Activated T-cell treated with anti-CD3 and anti-CD28 coated beads for 1 hour (primary cell): ENCODE results near the gene SHH.

Experiments
- DNase-seq: peaks from one replicate; pipeline ENCODE4 v3.0.0-alpha.2; 2020; ENCODE audit warnings: low read depth

SHH gene

GRCh38 chr7:155811895-155812761 is at the start of gene SHH:
Gene SHH, minus strand, starts transcription at chr7:155812463. Its CDS starts 341 bp downstream, at chr7:155812122.
- no peak for DNase-seq

- DNase-seq, result no peak
Measured at GRCh38 chr7:155861480-155861868, 49.2 kb upstream of the SHH start.

GRCh38 chr7:155860840-155861479 is 48.7 kb upstream of the SHH start:
- DNase-seq, result no peak

GRCh38 chr7:155860461-155860839 is 48.2 kb upstream of the SHH start:
- no peak for DNase-seq

- no peak for DNase-seq
Measured at GRCh38 chr7:155858521-155859061, 46.3 kb upstream of the SHH start.

GRCh38 chr7:155857141-155857540 is 44.9 kb upstream of the SHH start:
- no peak for DNase-seq

GRCh38 chr7:155856656-155857055 is 44.4 kb upstream of the SHH start:
- no peak for DNase-seq

GRCh38 chr7:155852426-155853301 is 40.4 kb upstream of the SHH start:
- no peak for DNase-seq

- DNase-seq, result no peak
Measured at GRCh38 chr7:155851892-155852291, 39.6 kb upstream of the SHH start.

GRCh38 chr7:155850766-155851678 is 38.8 kb upstream of the SHH start:
- no peak for DNase-seq

GRCh38 chr7:155850001-155850436 is 37.8 kb upstream of the SHH start:
- no peak for DNase-seq

- no peak for DNase-seq
Measured at GRCh38 chr7:155848691-155849669, 36.7 kb upstream of the SHH start.

GRCh38 chr7:155847821-155848435 is 35.7 kb upstream of the SHH start:
- no peak for DNase-seq

- no peak for DNase-seq
Measured at GRCh38 chr7:155846936-155847335, 34.7 kb upstream of the SHH start.

- DNase-seq, result no peak
Measured at GRCh38 chr7:155846156-155846555, 33.9 kb upstream of the SHH start.

GRCh38 chr7:155845226-155845625 is 33.0 kb upstream of the SHH start:
- DNase-seq, result no peak

- DNase-seq, result no peak
Measured at GRCh38 chr7:155844526-155844925, 32.3 kb upstream of the SHH start.

- no peak for DNase-seq
Measured at GRCh38 chr7:155844019-155844453, 31.8 kb upstream of the SHH start.

GRCh38 chr7:155843426-155844018 is 31.3 kb upstream of the SHH start:
- no peak for DNase-seq
